Neural cell (in vitro differentiated cells): ENCODE data around the gene NAALAD2.

Experiments used
- CTCF ChIP-seq: fragments of 450-650 bp; IDR thresholded peaks from 2 replicates; pipeline ENCODE4 v1.5.1; 2014; ENCODE audit warnings: antibody characterized with exemption, mild to moderate bottlenecking, moderate library complexity; ENCODE audit not compliant: poor library complexity, severe bottlenecking
- EP300 ChIP-seq: fragments of 450-650 bp; conservative IDR thresholded peaks from 2 replicates; pipeline ENCODE4 v1.6.1; 2014; ENCODE audit warnings: antibody characterized with exemption, mild to moderate bottlenecking, moderate library complexity; ENCODE audit not compliant: poor library complexity, severe bottlenecking
- EZH2 ChIP-seq: fragments of 200-600, 300-800 bp; shearing (Covaris generic), sonication (generic); IDR thresholded peaks from 2 replicates; pipeline ENCODE4 v1.6.1; 2014; ENCODE audit warnings: antibody characterized with exemption, low read length, borderline replicate concordance, mild to moderate bottlenecking; ENCODE audit not compliant: insufficient read depth, poor library complexity, severe bottlenecking
- MXI1 ChIP-seq: fragments of 450-650 bp; conservative IDR thresholded peaks from 2 replicates; pipeline ENCODE4 v1.6.1; 2014; ENCODE audit warnings: antibody characterized with exemption, mild to moderate bottlenecking; ENCODE audit not compliant: poor library complexity, severe bottlenecking
- POLR2AphosphoS5 ChIP-seq: IDR thresholded peaks from 2 replicates; pipeline ENCODE4 v1.6.1; 2012
- RAD21 ChIP-seq: fragments of 450-650 bp; conservative IDR thresholded peaks from 2 replicates; pipeline ENCODE4 v1.6.1; 2014; ENCODE audit warnings: antibody characterized with exemption, mild to moderate bottlenecking, moderate library complexity
- TAF1 ChIP-seq: IDR thresholded peaks from 2 replicates; pipeline ENCODE4 v1.6.1; 2012; ENCODE audit warnings: low read depth

GRCh38 chr11:90133560-90134477 is 644 bp upstream of the NAALAD2 start:
- TF ChIP-seq CTCF, result no peak
- no peak for TF ChIP-seq EZH2
- no peak for TF ChIP-seq EP300
- TF ChIP-seq RAD21, result no peak
- no peak for TF ChIP-seq TAF1
- no peak for TF ChIP-seq POLR2AphosphoS5
- no peak for TF ChIP-seq MXI1
